ENCODE data around the gene TROAP.
"Not testable (repeated sequence)": the region's sequence is repeated elsewhere in the genome, so short reads cannot be mapped to it uniquely, and the experiment has no call there.

GRCh38 chr12:49280545-49280944 lies 42.5 kb upstream of the TROAP start:
- not testable (repeated sequence) for TF ChIP-seq ZNF202 (tag by site-specific recombination; IDR thresholded peaks at IDR 0.05; ENCODE audit: borderline replicate concordance); ZNF433 (tag by site-specific recombination; IDR thresholded peaks at IDR 0.05; ENCODE audit: low read depth); CTCF (tag by site-specific recombination; IDR thresholded peaks at IDR 0.05); ZNF670 (tag by site-specific recombination; IDR thresholded peaks at IDR 0.05; ENCODE audit: low read depth); ZNF660 (tag by site-specific recombination; IDR thresholded peaks at IDR 0.05); ZSCAN18 (tag by site-specific recombination; IDR thresholded peaks at IDR 0.05); ZNF843 (tag by site-specific recombination; IDR thresholded peaks at IDR 0.05)

Data from HEK293 (cell line).